Cerebellar nuclear complex (tissue), 1 donor: ENCODE data around the gene HSD17B3.
A peak's percentile ranks its signal among the peaks of the same experiment; 100 is the strongest.
"Not testable (repeated sequence)": the region's sequence is repeated elsewhere in the genome, so short reads cannot be mapped to it uniquely, and the experiment has no call there.

Experiments used
- DNase-seq, 2 experiments: peaks; one replicate each; lab custom pipeline; 2025; lab: John Stamatoyannopoulos, UW

The HSD17B3 gene

DNA sequence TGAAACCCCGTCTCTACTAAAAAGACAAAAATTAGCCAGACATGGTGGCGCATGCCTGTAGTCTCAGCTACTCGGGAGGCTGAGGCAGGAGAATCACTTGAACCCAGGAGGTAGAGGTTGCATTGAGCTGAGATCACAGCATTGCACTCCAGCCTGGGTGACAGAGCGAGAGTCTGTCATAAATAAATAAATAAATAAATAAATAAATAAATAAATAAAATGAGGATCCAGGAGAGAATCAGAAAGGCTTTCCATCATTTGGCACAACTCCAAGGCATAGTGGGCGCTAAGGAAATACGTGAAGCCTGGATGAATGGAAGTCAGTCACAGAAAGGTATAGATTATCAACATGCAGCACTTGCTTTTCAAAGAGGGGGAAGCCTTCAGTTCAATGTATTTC, 65.6 kb downstream of the HSD17B3 start:
- not testable (repeated sequence) for DNase-seq

DNA sequence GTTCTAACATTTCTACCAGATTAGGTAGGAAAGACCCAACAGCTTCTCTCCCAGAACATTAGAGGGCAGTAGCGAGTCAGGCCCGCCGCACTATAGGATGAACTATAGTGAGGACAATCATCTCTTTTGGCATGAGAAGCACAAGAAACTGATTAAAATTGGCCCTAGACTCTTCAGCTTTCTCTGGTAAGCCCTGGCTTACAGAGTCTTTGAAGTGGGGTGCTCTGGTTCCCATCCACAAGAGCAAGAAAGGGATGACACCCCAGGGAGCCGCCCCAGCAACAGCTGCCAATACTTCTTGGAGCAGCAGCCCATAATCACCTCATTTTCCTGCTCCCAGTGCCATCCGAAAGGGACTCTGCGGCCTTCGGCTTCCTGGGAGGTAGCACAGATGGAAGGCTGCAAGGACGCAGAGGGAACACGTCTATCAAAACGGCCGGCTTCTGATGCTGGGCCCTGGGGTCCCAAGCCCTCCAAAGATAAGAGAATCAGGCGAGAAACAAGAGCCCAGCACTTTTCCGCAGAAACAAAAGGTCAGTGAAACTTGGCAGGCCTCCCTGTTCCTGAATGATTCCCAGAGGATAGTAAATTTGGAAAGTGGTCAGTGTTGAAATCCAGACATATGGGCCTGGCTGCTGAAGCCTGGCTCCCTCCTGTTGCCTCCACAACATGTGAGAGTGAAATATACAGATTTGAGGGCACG, 69.3 kb downstream of the HSD17B3 start:
- DNase-seq = peak; percentile 13 to 79

DNA sequence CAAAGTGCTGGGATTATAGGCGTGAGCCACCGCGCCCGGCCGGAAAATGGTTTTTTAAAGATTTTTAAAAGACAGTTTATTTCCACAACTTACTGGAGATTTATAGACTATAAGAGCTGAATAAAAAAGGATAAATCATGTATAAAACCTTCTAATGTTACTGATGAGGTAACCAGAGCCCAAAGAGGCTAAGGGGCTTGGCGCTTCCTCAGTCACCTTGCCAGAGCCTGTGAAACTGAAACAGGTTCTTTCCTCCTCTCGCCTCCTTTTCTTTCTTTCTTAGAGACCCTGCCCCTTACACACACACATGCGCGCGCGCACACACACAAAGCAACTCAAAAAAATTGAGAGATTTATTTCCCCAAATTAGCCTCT, 69.8 kb downstream of the HSD17B3 start:
- DNase-seq = no peak

DNA sequence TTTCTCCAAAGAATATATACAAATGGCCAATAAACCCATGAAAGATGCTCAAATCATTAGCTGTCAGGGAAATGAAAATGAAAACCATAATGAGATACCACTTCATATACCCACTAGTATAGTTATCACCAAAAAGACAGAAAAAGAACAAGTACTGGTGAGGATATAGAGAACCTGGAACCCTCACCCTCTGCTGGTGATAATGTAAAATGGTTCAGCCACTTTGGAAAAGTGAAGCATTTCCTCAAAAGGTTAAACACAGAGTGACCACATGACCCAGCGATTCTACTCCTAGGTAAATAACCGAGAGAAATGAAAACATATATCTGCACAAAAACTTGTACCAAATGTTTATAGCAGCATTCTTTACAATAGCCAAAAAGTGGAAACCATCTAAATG, 72.0 kb downstream of the HSD17B3 start:
- DNase-seq = no peak

DNA sequence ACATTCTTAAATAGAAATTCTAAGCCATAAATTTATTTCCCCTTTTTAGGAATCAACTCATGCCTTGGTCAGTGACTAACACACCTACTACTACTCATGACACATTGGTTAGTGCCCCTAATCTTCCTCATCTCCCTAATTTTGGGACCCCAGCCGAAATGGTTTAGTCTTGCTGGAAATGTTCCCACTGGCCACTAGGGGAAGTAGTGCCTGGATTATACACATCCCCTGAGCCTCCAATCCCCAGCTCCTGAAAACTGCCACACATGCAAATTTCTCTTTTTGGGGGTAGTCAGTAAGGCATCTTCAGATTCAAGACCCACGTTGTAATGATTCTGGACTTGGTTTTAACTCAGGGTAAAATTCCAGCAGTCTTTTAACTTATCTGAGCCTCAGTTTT, 79.8 kb downstream of the HSD17B3 start:
- DNase-seq = no peak

DNA sequence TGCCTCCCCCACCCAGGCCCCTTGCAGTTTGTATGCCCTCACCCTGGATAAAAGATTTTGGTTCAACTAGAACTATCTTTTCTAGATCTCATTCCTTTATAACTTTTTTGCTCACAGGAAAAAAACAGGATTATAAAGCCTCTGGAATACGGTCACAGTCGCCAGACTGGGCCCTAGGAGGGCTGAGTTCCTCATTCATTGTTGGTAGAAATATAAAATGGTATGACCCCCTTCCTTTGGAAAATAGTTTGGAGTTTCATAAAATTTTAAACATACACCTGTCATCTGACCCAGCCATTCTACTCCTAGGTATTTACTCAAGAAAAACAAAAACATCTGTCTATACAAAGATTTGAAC, 82.1 kb downstream of the HSD17B3 start:
- no peak for DNase-seq

DNA sequence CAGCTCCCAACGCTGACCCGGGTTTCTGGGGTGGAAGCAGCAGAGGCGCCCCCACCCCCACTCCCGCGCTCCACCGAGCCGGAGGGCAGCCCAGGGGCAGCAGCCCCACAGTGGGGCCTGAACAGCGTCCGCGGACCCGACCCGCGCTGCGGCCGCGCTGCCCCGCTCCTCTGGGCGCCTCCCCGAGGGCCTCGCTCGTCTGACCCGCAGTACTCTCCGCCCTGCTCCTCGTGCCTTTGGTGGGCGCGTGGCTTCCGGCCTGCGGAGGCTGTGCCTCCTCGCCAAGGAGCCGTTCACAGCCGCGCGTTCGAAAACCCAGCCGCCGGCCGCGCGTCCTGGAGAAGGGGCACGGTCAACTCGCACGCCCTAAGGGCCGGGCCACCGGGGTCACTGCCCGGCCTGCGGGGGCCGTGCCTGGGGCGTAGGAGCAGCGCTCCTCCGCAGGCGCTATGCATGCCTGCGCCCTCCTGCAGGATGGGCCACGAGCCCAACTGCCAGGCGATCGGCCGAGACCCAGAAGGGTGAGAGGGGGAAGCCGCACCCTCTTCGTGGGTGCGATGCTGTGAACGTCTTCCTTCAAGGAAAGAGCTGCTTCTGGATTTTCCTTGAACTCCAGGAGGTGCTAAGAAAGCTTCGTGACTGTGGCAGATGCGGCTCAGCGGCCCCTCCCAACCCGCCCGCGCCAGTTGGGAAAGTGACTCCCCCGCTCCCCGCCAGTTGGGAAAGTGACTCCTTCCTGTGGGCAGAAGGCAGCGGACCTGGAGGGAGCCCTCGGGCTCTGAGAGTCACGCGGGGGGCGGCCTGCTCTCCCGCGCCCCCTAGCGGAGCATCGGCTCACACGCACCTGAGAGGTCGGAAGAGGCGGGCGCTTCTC, 82.7 kb downstream of the HSD17B3 start:
- no peak for DNase-seq

DNA sequence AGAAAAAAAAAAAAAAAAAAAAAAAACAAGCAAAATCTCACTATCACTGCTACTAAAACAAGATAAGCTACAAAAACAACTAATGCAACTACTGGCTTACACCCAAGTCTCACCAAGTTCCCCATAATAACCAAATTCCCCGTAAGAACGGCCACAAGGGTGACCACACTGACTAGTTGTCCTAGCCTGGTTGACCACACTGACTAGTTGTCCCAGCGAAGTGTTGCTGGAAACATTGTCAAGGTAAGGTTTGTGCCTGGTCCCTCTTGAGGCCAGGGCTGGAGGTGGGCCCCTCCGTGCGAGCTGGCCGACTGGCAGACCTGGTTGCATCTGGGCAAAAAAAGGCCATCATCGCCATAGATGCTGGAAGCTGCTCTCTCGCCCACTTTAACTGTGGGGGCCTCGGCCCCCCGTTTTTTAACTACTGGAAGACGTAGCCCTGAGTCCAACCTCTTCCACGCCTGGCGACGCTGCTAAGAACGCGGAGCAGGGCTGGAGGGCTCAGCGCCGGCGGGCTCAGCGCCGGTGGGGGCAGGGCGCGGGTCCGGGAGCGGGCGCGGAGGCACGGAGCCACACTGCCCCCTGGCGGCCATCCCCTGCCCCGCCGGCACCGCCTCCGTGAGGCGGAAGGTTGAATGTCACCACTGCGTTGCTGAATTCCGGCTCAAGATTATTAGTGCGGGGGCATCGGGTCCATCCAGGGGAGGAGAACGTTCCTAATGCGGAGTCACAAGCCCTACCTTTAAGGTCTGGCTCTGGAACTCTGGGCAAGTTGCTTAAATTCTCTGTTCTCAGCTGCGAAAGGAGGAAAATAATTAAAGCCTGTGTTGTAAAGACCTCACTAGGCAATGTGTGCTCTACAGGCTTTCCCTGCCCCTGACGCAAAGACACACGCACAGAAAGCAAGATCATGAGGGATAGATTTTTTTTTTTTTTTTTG, 84.0 kb downstream of the HSD17B3 start:
- peak in 1 of 2 experiments; percentile 20 for DNase-seq

DNA sequence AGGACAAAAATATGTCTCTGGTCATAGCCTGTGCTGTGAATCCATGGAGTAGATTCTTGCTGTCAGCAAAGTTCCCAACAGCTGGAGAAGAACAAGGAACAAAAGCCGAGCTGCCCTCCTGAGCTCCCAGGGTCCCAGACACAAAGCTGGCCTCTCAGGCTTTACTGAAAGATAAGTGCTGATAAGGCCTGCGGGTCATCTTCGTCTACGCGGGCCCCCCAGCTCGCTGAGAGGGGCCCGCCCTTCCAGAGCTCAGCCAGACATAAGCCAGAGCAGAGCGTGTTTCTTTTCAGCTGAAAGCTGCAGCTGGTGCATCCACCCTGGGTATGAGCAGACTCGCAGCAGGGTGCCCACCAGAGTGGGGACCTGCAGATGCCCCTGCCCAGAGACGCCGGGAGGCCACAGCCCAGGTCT, 84.7 kb downstream of the HSD17B3 start:
- no peak for DNase-seq

DNA sequence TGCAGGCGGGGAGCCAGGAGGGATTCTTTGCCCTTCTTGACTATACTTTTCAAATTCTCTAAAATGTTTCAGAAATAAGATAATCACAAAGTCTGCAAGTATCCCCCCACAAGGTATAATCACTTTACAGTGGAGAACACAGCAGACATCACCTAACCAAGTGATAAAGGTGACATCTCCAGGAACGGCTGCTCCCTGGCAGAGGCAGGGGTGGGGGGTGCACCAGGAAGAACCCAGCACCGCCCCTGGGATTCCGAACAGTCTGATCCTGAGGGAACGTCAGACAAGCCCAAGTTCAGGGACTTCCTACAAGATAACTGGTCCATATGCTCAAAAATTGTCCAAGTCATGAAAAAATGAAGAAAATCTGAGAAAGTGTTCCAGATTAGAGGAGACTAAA, 85.4 kb downstream of the HSD17B3 start:
- DNase-seq = no peak

DNA sequence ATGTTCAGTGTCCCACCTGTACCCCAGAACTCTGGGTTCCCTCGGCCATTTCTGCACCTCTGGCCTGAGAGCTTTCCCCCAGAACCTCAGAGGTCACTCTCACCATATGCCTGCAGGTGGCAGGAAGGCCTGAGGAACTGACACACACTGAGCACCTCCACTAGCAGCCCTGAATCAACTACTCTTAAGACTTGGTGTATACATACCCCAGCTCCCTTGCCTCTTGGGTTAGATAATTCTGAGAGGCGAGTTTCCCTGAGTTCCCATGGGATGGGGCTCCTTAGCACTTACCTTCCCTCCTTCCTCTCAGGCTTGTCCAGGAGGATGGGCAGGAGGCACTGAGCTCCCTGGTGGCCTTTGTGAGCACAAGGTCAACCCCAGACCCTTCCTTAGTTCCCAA, 86.1 kb downstream of the HSD17B3 start:
- no peak for DNase-seq

DNA sequence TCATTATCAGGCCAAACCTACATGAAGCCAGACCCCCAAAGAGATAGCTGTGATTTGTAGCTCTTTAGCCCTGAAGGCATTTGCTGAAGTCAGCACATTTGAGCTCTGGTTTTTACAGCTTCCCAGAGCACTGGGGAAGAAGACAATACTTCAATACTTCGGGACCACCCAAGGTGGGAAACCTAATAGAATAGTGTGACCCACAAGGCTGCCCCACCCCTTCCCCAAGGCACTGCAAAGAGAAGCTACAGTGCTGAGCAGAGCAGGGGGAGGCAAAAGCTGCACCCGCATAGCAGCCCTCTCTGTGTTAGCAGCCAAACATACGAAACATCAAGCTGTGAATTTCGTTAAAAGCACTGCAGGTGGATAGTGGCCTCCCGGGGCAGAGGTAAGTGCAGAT, 87.3 kb downstream of the HSD17B3 start:
- DNase-seq = no peak

DNA sequence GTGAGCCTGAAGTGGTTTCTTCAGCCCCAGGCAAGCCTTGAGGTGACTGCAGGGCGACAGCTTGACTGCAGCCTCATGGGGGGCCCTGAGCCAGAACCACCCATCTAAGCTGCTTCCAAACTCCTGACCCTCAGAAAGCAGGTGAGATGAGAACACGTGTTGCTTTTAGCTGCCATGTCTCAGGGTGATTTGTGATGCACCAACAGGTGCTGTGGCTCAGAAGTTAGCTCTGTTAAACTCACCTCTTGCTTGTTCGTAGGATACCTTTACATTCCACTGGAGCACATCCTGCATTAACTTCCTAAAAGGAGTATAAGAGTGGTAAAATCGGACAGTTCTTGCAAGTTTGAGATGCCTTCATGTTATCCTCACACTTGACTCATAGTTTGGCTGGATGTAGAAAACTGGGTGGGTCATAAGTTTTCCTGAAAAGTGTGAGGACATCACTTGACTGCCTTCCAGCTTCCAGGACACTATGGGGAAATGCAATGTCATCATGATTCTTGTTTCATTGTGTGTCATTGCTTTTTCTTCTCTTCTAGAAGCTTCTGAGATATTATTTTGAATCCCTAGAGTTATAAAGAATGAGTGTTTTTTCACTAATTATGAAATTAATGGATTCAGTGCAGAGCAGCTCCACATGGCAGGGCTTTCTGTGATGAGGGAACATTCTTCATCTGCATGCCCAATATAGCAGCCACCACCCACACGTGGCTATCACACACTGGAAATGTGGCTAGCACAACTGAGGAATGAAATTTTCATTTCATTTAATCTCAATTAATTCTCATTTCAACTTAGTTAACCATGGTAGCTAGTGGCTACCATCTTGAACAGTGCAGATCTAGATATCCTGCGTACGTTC, 92.3 kb downstream of the HSD17B3 start:
- no peak for DNase-seq

DNA sequence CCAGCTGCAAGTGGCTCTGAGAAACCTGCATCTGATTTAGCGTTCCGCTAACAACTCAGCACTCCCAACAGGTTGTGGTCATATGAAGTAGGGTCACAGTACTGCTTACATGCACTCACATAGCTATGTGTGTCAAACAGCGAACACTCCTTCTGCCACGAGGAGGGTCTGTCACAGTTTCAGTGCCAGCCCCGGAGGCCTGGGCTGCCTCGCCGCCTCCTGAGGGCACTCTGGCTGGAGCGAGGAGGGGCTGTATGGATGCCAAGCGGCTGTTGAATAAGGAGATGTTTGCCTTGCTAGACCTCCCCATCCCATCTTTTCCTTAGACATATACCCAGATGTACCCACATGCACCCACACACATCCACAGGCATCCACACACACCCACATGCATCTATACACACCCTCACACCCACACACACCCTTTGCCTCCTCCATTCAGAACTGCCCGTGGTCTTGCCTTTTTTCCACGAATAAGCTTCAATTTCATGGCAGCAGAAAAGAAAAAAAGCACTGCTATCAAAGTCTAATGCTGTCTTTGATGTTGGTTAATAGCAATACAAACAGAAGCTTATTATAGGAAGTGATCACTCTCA, 95.7 kb downstream of the HSD17B3 start:
- no peak for DNase-seq

DNA sequence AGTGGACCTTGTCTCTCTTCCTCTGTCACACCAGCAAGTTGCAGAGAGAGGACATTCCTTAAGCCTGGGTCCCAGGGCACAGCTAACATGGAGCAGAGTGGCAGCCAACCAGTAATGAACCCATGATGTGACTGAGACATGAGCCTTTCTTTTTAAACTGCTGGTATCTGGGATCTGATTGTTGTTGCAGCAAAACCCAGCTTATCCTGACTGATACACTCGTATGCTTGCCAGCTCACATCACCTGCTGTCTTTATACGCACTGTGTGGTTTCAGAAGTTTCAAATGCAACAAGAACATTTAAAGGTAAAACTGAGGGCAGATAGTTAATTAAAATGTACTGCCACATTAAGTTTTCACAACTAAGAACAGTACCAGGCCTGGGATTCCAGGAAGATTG, 97.1 kb downstream of the HSD17B3 start:
- DNase-seq = no peak

DNA sequence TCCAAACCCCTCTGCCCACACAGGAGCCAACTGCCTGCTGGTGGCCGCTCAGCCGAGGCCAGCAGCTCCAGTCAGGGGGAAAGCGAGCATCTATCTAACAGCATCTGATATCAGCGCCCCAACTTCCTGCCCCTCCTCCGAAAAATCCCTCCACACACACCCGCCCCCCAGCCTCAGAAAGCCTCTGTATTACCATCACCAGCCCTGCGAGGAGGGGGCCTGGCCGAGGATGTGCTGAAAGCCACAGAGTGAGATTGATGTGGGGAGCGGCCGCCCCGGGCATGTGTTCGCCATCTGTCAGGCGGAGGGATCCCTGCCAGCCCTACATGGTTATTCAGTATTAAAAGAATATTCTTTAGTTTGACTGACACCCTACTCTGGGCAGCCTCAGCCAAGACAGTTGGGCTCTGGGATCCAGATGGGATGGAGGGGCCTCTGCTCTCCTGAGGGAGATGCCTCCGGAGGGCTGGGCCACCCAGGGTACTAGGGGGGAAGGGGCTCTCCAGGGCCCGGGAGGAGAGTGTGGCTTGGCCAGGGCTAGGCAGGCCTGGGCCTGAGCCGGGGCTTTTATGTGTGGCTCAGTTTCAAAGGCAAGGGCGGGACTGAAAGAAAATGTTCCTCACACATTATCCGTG, 98.0 kb downstream of the HSD17B3 start:
- DNase-seq = peak in 1 of 2 experiments; percentile 53

DNA sequence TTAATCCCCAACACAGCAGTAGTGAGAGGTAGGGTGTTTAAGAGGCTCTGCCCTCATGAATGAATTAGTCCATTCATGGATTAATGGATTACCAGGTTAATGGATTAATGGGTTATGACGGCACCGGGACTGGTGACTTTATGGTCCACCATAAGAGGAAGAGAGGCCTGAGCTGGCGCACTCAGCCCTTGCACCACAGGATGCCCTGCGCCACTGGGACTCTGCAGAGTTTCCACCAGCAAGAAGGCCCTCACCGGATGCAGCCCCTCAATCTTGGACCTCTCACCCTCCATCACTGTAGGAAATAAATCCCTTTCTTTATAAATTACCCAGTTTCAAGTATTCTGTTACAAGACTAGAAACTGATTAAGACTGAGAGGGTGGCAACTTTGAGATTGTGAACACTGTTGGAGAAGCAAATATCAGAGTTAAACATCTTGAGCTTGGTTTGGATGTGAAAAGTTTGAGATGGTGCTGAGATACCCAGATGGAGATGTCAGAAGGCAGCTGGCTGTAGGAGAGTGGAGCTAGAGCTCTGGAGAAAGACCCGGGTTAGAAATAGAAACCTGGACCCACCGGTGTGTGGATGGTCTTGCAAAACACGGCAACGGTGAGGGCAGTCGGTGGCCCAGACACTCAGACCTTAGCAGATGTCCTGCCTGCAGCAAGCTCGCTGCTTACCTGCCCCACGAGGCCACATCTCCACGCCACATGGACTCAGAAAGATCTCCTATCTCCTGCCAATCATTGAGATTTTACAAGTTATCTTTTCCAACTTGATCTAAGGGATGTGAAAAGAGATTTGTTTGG, 98.8 kb downstream of the HSD17B3 start:
- no peak for DNase-seq

DNA sequence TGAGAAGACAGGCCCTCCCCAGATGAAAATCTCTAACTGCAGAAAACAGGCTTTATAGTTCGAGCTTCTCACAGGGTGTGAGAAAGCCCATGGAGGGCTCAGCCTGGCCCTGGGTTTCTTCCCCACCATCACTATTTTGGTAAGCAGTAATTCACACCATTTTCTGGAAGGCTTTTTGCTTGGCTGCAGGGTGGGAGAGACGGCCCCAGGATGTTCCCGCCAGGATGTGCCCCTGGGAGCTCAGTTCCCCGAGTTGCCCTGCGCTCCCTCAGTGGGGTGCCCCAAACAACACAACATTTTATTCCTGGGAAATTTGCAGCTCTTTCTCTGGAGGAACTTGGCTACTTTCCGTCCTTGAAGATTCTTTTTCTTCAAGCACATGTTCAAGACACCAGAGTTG, 100.8 kb downstream of the HSD17B3 start:
- DNase-seq = no peak

DNA sequence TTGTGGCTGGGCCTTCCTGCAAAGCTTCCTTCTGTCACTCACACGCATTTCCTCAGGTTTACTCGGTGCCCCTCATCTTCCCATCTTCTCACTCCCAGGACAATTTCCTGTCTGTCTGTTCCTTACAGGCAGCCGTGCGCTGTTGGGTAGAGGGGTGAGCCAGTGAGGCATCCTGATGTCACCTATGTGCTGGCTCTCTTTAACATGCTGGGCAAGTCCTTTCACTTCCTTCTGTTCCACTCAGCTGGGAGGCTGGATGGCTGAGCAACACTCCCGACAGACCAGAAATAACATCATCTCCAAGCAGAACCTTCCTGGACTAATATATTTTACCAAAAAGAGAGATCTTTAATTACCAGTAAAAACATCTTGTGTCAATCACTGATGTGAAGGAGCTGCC, 103.0 kb downstream of the HSD17B3 start:
- peak in 1 of 2 experiments; percentile 37 for DNase-seq

DNA sequence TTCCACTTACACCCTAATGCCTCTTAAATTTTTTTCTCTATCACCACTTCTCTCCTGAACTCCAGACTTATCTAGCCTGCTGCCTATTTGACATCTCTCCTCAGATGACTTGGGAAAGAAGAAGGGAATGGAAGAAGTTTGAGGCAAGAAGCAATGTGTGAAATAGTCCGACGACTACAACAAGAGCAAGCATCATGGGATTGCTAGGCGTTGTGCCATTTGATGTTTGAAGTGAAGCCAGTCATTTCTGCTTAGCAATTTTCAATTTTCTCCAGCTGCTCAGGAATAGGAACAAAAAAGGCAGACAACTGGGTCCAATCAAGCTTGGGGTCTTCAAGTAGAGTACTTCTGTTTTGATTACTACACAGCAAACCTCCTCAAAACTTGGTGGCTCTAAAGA, 106.4 kb downstream of the HSD17B3 start:
- DNase-seq = no peak
